GM18498 (cell line): ENCODE data around the gene SLC29A3.

Experiments
- ATAC-seq: cut with Tn5 transposase; IDR thresholded peaks from one replicate; pipeline ENCODE4 v1.9.1; 2021; ENCODE audit warnings: mild to moderate bottlenecking, moderate library complexity; ENCODE audit not compliant: unreplicated experiment

SLC29A3 gene

DNA sequence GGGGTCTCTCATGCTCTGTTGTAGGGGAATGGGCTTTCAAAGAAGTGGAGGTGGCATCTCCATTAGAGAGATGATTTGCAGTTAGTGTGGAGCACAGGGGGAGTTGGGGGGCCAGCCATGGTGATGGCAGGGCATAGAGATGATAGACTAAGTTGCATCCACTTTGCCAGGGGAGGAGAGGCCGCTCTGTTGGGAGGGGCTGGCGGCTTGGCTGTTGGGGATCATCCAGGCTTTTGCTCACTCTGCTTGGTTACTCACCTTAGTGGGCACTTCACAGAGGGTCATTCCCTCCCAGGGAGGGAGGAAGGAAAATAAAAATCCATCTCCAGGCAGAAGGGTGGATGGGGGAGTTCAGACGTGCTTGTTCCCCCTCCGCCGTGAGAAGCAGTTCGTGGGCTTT is 46.3 kb downstream of the SLC29A3 start:
- ATAC-seq = no peak

DNA sequence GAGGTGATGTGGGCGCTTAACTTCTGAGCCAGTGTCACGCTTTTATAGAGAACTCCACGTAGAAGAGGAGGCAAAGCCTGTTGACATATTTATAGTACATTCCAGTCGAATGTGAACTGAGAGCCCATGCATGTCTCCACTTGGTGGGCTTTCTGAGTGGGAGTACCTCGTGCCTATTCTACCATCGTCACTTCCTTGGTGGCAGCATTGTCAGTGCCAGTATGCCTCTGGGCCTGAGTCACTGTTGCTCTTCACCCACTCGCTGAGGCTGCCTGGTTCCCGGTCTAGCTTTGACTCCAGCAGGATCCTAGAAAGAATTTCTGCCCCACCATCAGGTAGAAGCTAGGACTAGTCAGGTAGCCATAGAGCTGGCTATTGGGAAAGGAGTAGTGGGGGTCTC is 47.6 kb downstream of the SLC29A3 start:
- no peak for ATAC-seq

DNA sequence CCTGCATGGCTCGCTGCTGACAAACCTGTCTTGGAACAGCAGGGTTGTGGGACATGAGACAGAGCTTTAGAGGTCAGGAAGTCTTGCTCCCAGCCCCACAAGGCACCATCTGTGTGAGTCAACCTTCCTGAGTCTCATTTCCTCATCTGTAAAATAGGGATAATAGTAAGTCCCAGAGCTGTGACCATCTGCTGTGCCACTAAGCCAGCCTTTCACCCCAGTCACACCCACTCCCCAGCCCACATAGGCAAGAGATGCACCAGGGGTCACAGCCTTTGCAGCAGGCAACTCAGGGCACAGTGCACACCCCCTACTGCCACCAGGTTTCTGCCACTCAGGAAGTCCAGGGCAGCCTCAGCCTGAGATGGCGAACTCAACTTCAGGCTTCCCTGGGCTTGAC is 48.2 kb downstream of the SLC29A3 start:
- ATAC-seq = no peak

DNA sequence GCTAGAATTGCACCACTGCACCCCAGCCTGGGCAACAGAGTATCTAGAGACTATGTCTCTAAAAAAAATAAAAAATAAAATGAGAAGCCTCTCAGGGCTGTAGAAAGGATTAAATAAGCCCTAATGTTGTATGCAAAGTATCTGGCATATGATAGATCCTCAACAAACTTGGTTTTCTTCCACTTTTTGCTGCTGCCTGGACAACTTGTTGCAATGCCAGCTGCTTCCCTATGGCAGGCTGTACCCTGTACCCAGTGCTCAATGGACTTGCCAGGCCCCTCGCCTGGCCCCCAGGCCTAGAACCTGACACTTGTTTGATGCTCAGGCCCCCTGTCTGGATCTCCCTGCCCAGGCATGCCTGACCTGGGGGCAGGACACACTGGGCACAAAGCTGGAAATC is 49.1 kb downstream of the SLC29A3 start:
- ATAC-seq = no peak

DNA sequence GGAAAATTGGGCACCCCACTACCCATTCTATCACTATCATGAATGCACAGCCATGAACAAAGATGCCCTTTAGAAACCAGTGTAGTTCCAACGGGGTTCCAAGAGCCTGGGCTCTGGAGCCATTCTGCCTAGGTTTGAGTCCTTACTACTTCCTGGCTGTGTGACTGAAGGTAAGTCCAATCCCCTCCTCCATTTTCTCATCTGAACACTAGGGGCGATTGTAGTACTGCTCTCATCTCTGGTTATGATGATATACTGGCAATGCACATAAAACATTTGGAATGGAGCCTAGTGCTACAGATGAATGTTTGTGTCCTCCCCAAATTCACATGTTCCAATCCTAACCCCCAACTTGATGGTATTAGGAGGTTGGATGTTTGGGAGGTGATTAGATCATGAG is 49.6 kb downstream of the SLC29A3 start:
- ATAC-seq = no peak

DNA sequence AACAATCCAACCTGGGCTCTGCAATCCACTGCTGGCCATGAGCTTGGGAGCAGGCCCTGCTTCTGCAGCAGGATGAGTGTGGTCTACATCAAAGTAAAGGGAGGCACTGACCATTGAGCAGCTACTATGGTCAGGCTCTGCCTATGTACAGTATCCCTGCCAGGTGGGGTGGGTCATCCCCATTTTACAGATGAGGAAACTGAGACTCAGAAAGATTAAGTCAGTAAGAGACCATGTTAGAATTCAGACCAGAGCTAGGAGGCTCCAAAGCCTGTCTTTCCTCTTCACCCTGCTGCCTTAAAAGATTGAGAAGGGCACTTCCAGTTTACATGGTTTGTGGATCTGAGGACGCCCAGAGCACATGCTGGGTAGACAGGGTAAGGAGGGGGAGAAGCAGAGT is 50.5 kb downstream of the SLC29A3 start:
- no peak for ATAC-seq

DNA sequence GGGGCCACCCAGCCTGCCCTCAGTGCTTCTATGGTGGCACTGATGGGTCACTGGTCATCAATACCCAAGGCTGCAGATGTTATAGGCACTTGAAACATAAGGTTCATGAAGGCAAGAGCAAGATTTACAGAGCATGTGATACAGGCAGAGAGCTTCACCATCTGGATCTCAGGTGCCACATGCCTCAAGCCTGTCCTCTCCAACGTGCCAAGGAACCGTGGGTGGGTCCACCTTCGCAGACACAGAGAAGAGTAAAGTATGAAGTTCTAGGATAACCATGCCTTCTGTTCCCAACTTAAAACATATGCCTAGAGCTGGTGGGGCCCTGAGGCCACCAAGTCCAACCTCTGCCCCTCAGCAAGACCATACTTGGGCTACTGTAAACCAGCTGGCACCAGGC is 51.0 kb downstream of the SLC29A3 start:
- no peak for ATAC-seq

DNA sequence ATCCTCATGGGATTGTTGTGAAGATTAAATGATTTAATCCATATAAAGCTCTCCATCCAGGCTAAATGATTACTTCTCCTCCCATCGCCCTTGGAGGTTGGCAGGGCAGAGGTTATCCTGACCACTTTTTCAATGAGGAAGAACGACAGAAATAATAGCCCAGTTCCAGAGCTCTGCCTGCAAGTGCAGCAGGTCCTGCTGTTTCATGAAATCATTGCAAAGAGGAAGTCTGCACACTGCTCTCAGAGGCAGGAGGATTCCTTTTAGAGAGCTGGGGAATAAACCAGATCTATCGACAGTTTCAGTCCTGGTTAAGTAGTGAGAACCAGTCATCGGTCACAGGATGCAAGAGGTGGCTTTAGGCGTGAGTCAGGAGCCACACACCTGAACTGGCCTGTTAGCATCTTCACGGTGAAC is 52.7 kb downstream of the SLC29A3 start:
- ATAC-seq = peak; percentile 39

DNA sequence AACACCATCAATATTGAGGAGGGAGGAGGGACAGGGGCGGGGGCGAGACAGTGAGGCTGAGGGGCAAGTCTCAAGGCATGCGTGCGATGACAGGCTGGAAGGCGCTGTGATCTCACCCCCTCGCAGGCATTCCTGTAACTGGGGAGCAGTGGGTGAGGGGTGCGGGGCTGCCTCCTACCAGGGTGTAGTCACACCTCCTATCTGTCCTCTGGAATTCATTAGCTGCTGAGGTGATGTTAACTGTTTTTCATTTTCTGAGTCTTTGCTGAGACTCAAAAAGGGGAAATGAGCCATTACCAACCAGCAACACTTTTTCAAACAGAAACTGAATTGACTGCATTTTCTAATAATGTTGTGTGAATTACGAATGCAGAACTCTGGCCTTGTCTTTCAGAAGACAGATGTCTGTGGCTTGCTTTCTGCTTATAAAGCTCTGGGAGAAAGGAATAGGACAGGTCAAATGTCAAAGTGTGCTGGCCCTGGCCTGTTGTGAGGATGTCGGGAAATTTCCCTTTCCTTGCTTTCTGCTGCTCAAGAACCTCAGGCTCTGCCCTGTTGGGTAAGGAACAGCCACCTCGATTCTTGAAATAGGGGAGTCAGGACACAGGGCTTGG is 53.9 kb downstream of the SLC29A3 start:
- peak; percentile 58 for ATAC-seq

DNA sequence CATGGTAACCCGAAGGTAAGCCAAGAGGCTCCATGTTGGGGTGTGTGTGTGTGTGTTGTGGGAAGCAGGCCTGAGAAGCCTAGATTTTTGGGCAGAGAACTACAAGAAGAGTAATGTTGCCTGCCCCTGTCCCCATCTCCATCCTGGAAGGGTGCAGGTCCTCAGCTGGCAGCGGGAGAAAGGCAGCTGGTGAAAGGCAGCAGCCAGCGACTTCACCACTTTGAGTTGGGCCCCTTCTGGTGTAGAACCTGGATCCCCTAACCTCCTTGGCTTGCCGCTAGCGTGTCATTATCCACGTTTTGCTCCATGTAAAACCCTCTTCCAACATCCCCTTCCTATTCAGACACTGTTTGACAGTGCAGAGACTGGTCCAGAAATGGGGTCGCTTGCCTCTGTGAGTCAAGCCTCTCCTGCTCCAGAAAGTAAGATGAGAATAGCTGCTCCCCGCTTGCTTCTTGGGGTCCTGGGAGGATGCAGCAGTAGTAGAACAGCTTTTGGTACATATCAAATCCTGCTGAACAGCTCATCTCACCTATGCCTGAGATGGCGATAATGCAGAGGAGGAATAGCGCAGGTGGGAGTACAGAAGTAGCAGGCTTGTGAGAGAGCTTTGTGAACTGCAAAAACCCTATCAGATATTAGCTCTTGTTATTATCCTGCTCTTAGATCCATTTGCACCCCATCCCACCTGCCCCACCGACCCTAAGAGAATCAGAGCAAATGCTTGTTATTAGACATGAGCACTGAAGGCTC is 55.6 kb downstream of the SLC29A3 start:
- no peak for ATAC-seq

DNA sequence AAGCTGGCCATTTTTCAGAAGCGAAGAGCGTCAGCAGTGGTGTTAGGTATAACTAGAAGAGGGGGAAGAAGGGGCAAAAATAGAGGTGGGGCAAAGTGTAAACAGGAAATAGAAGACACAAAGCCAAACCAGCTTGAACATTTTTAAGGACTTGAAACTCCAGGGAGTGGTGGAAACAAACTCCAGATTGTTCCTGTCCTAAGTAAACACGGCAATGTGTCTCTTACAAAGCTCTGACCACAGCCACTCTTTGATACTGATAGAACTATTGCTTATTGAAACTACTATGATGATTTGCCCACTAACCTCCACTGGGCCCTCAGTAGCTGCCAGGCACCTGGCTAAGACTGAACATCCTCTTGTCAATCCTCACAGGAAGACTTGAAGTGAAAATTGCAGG is 56.9 kb downstream of the SLC29A3 start:
- no peak for ATAC-seq

DNA sequence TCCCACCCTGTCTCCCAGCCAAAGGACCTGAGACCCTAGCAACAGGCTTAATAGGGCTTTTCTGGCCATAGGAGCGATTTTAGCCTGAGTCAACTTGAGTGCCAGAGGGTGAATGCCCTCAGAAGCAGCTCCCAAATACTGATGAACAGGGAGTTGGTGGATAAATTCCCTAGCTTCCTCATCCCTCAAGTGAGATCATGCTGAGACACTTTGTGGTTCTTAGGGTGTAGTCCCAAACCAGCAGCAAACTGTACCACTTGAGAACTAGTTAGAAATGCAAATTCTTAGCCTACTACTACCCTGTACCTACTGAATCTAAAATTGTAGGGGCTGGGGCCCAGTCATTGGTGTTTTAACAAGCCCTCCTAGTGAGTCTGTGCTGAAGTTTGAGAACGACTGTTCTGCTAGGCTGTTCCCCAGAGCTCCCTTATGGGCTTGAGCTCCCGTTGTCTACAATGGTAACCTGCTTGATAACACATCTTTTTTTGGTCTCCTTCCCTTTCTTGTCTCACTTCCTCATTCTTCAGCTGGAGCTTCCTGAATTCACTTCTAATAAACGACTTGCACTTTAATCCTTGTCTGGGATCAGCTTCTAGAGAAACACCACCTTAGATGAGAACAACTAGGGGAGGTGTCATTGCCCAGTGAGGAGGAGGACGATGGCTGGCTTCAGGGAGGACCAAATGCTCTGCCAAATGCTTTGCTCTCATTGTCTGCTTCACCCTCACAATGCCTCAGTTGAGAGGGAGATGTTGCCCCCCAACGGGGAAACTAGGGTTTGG is 59.5 kb downstream of the SLC29A3 start:
- no peak for ATAC-seq

DNA sequence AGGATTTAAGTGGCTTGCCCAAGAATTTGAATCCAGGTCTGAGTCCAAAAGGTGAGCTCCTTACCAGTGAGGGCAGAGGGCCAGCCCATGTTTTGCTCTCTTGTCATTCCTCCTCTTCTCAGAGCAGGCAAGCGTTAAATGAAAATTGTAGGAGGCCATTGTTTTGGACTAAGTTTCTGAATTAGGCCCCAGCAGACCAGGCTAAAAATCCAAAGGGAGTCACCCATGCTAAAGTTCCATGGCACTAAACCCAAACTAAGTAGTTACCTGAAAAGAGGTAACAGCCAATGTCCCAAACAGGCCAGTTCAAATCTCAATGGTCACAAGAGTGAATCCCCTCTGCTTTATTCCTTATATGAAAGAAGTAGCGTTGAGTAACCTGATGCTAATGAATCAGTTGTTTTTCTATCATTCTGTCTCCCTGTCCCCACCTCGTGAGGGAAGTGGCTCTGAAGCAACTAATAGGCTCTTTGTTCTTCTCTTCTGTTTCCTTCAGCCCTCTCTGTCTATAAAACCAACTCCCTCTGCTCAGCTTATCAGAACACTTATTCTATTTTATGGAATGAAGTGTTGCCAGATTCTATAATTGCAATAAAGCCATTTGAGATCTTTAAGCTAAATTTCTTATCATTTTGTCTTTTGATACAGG is 60.2 kb downstream of the SLC29A3 start:
- ATAC-seq = no peak

DNA sequence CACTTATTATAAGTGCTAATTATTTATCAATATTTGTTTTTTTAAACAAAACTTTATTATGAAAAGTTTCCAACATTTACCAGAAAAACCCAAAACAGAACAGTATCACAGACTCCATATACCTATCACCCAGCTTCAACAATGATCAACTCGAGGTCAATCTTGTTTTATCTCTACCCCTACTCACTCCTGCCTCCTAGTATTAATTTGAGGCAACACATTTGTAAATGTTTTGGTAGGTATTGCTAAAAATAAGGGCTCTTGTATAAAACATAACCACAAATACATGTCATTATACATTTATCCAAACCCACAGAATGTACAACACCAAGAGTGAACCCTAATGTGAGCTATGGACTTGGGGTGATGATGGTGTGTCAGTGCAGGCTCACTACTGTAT is 61.8 kb downstream of the SLC29A3 start:
- ATAC-seq = no peak

DNA sequence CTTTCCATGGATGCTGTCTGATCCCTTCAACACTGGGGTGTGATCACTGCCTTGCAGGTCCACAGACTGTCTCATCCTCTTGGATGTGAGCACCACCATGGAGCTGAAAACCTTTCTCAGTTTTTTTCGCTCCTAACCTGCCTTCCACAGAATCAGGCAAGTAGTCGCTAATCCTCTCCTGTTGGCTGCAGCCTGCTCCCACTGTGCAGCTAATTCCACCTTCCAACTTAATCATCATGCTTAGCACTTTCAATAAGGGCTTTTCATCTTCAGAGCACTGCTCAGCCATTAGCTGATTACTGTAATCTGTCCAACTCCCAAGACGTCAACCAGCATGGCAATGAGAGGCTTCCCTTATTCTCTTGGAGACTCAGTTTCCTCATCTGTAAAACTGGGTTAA is 62.6 kb downstream of the SLC29A3 start:
- no peak for ATAC-seq

DNA sequence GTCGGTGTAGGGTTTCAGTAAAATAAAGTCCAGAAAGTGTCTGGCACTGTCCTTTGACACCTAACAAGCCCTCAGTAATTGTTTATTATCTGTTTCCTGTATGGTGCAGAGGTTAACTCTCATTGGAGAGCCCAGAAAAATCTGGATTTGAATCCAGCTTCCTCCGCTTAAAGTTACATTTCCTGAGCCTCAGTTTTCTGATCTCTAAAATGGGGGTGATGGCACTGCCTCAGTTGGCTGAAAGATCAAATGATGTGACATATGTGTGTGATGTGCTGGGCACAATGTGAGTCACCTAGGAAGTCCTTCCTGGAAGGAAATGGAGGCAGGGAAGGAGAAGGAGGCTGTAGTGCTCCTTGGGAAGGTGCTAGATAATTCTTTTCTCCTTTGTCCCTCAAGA is 63.0 kb downstream of the SLC29A3 start:
- no peak for ATAC-seq

DNA sequence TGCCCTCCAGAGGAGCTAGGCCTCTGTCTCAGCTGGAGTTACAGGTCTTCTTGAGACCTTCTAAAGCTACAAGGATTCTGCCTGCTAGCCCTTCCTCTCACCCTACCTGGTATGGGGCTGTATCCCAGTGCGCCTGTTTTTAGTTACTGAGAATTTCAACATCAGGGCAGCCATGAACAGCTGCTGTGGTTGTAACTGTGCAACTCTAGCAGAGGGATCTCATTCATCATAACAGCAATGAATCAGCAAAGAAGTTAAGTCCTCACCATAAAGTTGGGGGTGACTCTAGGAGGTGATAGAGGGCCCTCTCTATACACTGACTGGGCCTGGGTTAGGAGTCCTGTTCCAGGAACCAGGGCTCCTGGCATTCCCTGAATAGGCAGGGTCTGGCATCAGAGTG is 63.7 kb downstream of the SLC29A3 start:
- ATAC-seq = no peak

DNA sequence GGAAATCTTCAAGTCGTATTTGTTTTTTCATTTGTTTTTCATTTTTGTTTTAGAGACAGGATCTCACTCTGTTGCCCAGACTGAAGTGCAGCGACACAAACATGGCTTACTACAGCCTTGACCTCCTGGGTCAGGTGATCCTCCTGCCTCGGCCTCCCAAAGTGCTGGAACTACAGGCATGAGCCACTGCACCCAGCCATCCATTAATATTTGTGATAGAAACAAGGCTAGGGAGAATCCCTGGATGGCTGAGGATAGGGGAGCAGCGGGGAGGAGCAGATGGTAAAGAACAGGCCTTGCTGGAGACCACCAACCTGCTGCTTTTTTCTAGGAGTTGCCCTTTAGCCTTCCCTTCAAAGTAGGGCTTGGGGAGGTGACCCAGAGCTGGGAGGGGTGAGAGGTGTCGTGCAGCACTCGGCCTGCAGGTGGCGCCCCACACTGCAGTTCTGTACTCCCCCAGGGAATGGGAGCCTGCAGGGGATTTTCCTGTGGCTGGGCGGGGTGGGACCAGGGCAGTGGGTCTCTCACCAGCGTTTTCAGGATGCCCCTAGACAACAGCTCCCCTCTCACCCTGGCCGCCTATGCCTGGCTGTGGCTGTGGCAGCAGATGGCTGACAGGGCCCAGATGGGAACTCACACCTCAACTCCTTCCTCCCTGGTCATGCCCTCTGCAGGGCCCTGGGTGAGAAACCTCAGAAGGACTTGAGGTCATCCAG is 65.1 kb downstream of the SLC29A3 start:
- ATAC-seq = peak; percentile 53

DNA sequence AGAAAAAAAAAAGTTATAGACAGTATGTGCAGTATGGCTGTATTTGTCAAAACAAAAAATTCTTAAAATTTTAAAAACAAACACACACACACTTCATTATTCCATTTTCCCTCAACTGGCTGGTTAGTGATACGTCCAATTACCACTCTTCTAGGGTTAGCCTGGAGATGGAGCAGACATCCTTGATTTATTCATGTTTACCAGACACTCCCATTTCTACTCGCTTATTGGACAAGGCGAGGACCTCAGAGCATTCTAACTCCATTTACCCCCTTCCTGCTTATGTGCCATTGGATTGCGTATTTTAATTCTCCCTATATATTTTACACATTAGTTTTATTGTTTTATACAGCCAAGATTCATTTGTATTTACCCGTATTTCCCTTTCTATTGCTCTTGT is 69.1 kb downstream of the SLC29A3 start:
- ATAC-seq = no peak

DNA sequence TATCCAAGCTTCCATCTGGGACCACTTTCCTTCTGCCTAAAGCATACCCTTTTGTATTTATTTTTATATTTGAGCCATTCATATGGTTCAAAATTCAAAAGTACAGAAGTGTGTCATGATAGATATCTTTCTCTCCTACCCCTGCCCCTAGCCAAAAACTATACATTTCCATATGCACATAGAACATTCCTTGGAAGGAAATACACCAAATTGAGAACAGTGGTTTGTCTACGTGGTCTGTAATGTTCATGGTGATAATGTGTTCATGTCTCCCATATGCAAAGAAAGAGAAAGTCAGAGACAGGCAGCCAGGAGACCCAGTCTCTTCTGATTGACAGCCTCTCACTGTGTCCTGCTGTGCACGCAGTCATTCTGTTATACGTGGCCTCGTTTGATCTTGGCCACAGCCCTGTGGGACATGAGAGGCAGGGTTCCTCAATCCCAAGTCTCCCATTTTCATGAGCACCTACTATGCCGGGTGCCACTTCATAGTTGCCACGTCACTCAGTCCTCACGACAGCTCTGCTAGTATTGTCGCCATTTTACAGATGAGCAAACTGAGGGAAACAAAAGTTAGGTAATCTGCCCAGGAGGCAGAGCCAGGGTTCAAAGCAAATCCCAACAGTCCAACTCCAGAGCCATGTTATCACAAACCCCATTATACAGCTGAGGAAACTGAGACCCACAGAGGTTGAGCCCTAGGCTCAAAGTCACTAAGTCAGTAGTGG is 69.7 kb downstream of the SLC29A3 start:
- no peak for ATAC-seq
